GM10248 (cell line): ENCODE results near the gene GRID1.

Experiments
- CTCF ChIA-PET: fragments of 300-600 bp; sonication (Branson Sonifier 250); formaldehyde crosslinking; extraction: SDS; loops from one replicate; lab custom pipeline; 2021; ENCODE audit warnings: antibody characterized with exemption; lab: Yijun Ruan, JAX
- POLR2A ChIA-PET: fragments of 350-650 bp; sonication (Branson Sonifier 250); formaldehyde crosslinking; extraction: SDS; loops from one replicate; lab custom pipeline; 2020; ENCODE audit warnings: antibody characterized with exemption; lab: Yijun Ruan, JAX
- DNase-seq: peaks from one replicate; pipeline ENCODE4 v3.0.0; 2012; ENCODE audit errors: extremely low spot score
- TF ChIP-seq, protein P1 (sequence below): IDR thresholded peaks from 2 replicates; pipeline ENCODE4 v1.5.1; 2012; ENCODE audit warnings: mild to moderate bottlenecking, low read depth; ENCODE audit errors: extremely low read depth, missing control alignments, control extremely low read depth

The GRID1 gene

GRCh38 chr10:86227501-86228258 lies 138.9 kb downstream of the GRID1 start:
- POLR2A ChIA-PET: no interaction called here
- DNase-seq: no peak
- CTCF ChIA-PET: no interaction called here
- TF ChIP-seq, protein P1, sequence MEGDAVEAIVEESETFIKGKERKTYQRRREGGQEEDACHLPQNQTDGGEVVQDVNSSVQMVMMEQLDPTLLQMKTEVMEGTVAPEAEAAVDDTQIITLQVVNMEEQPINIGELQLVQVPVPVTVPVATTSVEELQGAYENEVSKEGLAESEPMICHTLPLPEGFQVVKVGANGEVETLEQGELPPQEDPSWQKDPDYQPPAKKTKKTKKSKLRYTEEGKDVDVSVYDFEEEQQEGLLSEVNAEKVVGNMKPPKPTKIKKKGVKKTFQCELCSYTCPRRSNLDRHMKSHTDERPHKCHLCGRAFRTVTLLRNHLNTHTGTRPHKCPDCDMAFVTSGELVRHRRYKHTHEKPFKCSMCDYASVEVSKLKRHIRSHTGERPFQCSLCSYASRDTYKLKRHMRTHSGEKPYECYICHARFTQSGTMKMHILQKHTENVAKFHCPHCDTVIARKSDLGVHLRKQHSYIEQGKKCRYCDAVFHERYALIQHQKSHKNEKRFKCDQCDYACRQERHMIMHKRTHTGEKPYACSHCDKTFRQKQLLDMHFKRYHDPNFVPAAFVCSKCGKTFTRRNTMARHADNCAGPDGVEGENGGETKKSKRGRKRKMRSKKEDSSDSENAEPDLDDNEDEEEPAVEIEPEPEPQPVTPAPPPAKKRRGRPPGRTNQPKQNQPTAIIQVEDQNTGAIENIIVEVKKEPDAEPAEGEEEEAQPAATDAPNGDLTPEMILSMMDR: no peak

DNA sequence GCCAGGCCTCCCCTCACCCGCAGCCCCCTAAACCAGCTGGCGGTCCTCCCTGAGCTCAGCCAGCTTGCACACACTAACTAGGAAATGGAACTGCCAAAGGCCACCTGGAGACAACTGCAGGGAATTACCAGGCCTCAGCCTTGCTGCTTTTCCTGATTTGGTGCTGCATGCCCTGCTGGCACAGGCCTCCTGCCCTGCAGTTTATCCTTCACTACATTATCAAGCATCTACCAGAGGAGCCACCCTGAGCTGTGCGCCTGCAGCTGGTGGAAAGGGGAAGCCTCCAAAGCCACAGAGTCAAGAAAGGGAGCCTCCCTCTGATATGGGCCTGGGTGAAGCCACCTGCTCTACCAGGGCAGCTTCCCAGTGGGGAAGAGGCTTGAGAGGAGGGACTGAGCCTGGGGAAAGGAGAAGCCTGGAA lies 139.8 kb downstream of the GRID1 start:
- CTCF ChIA-PET: no interaction called here
- DNase-seq: no peak
- POLR2A ChIA-PET: no interaction called here
- TF ChIP-seq, protein P1: no peak

GRCh38 chr10:86226016-86226415 lies 140.6 kb downstream of the GRID1 start:
- TF ChIP-seq, protein P1: no peak
- ChIA-PET POLR2A (interaction anchor here (0.6 kb wide), 1 partner anchor 485 kb away, joined by 3 read pairs; no protein-coding TSS in a partner anchor), CTCF (no interaction called here)
- DNase-seq: no peak

- ChIA-PET CTCF (no interaction called here), POLR2A (no interaction called here)
- TF ChIP-seq, protein P1: no peak
- no peak for DNase-seq
Observed at GRCh38 chr10:86225103-86225782, 141.4 kb downstream of the GRID1 start.

GRCh38 chr10:86224354-86225102 lies 142.1 kb downstream of the GRID1 start:
- ChIA-PET POLR2A (no interaction called here), CTCF (no interaction called here)
- TF ChIP-seq, protein P1: no peak
- DNase-seq: no peak

DNA sequence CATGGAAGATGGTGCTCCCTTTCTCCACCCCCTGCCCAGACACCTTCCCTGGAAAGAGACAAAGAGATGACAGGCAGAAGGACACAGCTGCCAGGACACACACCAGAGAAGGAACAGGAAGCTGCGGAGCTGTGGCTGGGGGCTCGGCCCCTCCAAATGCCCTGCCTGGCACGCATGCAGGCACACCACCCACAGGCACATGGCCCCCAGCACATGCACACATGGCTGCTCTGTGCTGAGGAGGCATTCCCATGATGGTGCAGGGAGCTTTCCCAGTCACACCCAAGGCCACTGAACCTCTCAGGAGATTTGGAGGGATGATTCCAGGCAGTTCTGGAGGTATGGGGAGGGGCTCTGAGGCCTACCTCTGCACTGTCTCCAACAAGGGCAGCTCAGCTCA lies 143.3 kb downstream of the GRID1 start:
- ChIA-PET CTCF (no interaction called here), POLR2A (no interaction called here)
- TF ChIP-seq, protein P1: no peak
- DNase-seq: no peak
